ENCODE results near the gene CPNE1. TPM values are rescaled to one million over a fixed set of nuclear protein-coding genes. Genes with fewer than 3 reads are reported as not detected.
A peak's percentile ranks its signal among the peaks of the same experiment; 100 is the strongest.

The CPNE1 gene
- total RNA-seq, 5 donors from 2014 or later (not counting 1 experiment from before 2014, with no cell fraction given): 284 to 408 (median 324) TPM

- Mint-ChIP-seq H3K9me3 (no peaks in the 10 kb centered on the region), H3K36me3 (peaks cover 37% of the 10 kb centered on the region), H3K4me3 (peak within 1 kb of the TSS; percentile 87 to 100 (median 89)), H3K27me3 (no peaks in the 10 kb centered on the region), H3K27ac (peak within 1 kb of the TSS; percentile 89 to 93), H3K4me1 (peaks cover 47 to 60% (median 57%) of the 10 kb centered on the region in 3 donors)
- POLR2A ChIA-PET: interaction anchor here (0.5 to 2.0 kb wide), 8 partner anchors 10 to 958 kb away, joined by 4 to 10 read pairs (median 4); partner anchors contain the start of gene SPAG4 (in 1 of the 2)
- Histone ChIP-seq H3K9me3 (no peaks in the 10 kb centered on the region), H3K27me3 (replicated peaks in 1 of 2; ENCODE audit: control insufficient read depth in 2 of 2, extremely low read depth in 1 of 2, insufficient read depth in 2 of 2, low read length in 1 of 2) (no peaks in the 10 kb centered on the region), H3K36me3 (ENCODE audit: control insufficient read depth in 2 of 2, extremely low read depth in 1 of 2, insufficient read depth in 1 of 2, low read length in 1 of 2) (peaks cover 11 to 38% of the 10 kb centered on the region in 2 donors), H3K27ac (ENCODE audit: low read length) (peak within 1 kb of the TSS; percentile 87), H3K4me3 (ENCODE audit: control insufficient read depth in 1 of 2, extremely low read depth in 1 of 2, low read length in 1 of 2) (peak within 1 kb of the TSS; percentile 66 to 94), H3K4me1 (ENCODE audit: control insufficient read depth in 1 of 2, extremely low read depth in 1 of 2, insufficient read depth in 2 of 2, low read length in 2 of 2) (peaks cover 16 to 19% of the 10 kb centered on the region in 2 experiments)
- under 1% methylated on average over 77 of the region's 81 CpGs for WGBS (ENCODE audit: insufficient coverage)
- CTCF ChIA-PET: interaction anchor here in 1 of 2 donors (0.6 to 2.4 kb wide), 3 partner anchors 43 to 98 kb away, joined by 3 to 13 read pairs (median 3); partner anchors contain the start of gene RBM39
- peak; percentile 86 to 95 (median 92) for ATAC-seq (replicated peaks in 1 of 4)
- DNase-seq: peak; percentile 59 to 93 (median 85)
Measured at GRCh38 chr20:35699127-35699956, 34.6 kb upstream of the CPNE1 start, which contains the start of the genes NFS1 and ROMO1. TSS of gene NFS1 (minus strand) at chr20:35699352. CDS start at chr20:35699288, 64 bp downstream. TSS of gene ROMO1 (plus strand) at chr20:35699405. CDS start at chr20:35699633, 228 bp downstream.

GRCh38 chr20:35698298-35699126 lies 33.8 kb upstream of the CPNE1 start:
- no peaks in the 10 kb centered on the region for H3K9me3 ChIP-seq
- H3K4me3 ChIP-seq (ENCODE audit: control insufficient read depth in 1 of 2, extremely low read depth in 1 of 2, low read length in 1 of 2): peak overlapping the region; percentile 66 to 94
- 12% methylated on average over 35 of the region's 37 CpGs for WGBS (ENCODE audit: insufficient coverage)
- H3K36me3 ChIP-seq (ENCODE audit: control insufficient read depth in 2 of 2, extremely low read depth in 1 of 2, insufficient read depth in 1 of 2, low read length in 1 of 2): peaks cover 11 to 35% of the 10 kb centered on the region in 2 donors
- CTCF ChIA-PET: interaction anchor here in 1 of 2 donors (2.4 kb wide), 1 partner anchor 44 kb away, joined by 13 read pairs; the partner anchor contains the start of gene RBM39
- H3K4me1 ChIP-seq (ENCODE audit: control insufficient read depth in 1 of 2, extremely low read depth in 1 of 2, insufficient read depth in 2 of 2, low read length in 2 of 2): peaks cover 16 to 19% of the 10 kb centered on the region in 2 experiments
- no peaks in the 10 kb centered on the region for H3K27me3 ChIP-seq (replicated peaks in 1 of 2; ENCODE audit: control insufficient read depth in 2 of 2, extremely low read depth in 1 of 2, insufficient read depth in 2 of 2, low read length in 1 of 2)
- H3K27me3 Mint-ChIP-seq: no peaks in the 10 kb centered on the region
- peak overlapping the region; percentile 84 to 86 for H3K27ac Mint-ChIP-seq
- ATAC-seq (replicated peaks in 1 of 4) (peak; percentile 30 to 47 (median 36)), DNase-seq (peak in 1 of 35 experiments; percentile 6)
- POLR2A ChIA-PET: interaction anchor here (0.5 to 0.6 kb wide), 3 partner anchors 23 to 72 kb away, joined by 4 to 6 read pairs (median 4); no protein-coding TSS in a partner anchor
- peaks cover 28% of the 10 kb centered on the region for H3K36me3 Mint-ChIP-seq
- peaks cover 42 to 57% (median 48%) of the 10 kb centered on the region in 3 donors for H3K4me1 Mint-ChIP-seq
- no peaks in the 10 kb centered on the region for H3K9me3 Mint-ChIP-seq
- H3K4me3 Mint-ChIP-seq: peak overlapping the region; percentile 87 to 100 (median 89)
- peak overlapping the region; percentile 61 for H3K27ac ChIP-seq (ENCODE audit: low read length)

- 97% methylated on average over 6 of the region's 9 CpGs for WGBS (ENCODE audit: insufficient coverage)
- H3K27me3 ChIP-seq (replicated peaks in 1 of 2; ENCODE audit: control insufficient read depth in 2 of 2, extremely low read depth in 1 of 2, insufficient read depth in 2 of 2, low read length in 1 of 2): no peaks in the 10 kb centered on the region
- peak overlapping the region; percentile 87 to 100 (median 89) for H3K4me3 Mint-ChIP-seq
- DNase-seq: no peak
- no peaks in the 10 kb centered on the region for H3K27me3 Mint-ChIP-seq
- peaks cover 40 to 54% (median 47%) of the 10 kb centered on the region in 3 donors for H3K4me1 Mint-ChIP-seq
- POLR2A ChIA-PET: interaction anchor here (0.6 kb wide), 4 partner anchors 46 to 93 kb away, joined by 3 to 5 read pairs (median 4); no protein-coding TSS in a partner anchor
- CTCF ChIA-PET: interaction anchor here in 1 of 2 donors (0.8 kb wide), 1 partner anchor 187 kb away, joined by 4 read pairs; no protein-coding TSS in a partner anchor
- H3K36me3 Mint-ChIP-seq: peaks cover 24% of the 10 kb centered on the region
- peak overlapping the region; percentile 84 to 86 for H3K27ac Mint-ChIP-seq
- ATAC-seq (replicated peaks in 1 of 4): no peak
- no peaks in the 10 kb centered on the region for H3K9me3 ChIP-seq
- H3K36me3 ChIP-seq (ENCODE audit: control insufficient read depth in 2 of 2, extremely low read depth in 1 of 2, insufficient read depth in 1 of 2, low read length in 1 of 2): peaks cover 11 to 36% of the 10 kb centered on the region in 2 donors
- peak overlapping the region in 1 of 2 donors; percentile 94 for H3K4me3 ChIP-seq (ENCODE audit: control insufficient read depth in 1 of 2, extremely low read depth in 1 of 2, low read length in 1 of 2)
- peaks cover 16 to 19% of the 10 kb centered on the region in 2 experiments for H3K4me1 ChIP-seq (ENCODE audit: control insufficient read depth in 1 of 2, extremely low read depth in 1 of 2, insufficient read depth in 2 of 2, low read length in 2 of 2)
- no peaks in the 10 kb centered on the region for H3K9me3 Mint-ChIP-seq
- H3K27ac ChIP-seq (ENCODE audit: low read length): no peak overlapping the region
Measured at GRCh38 chr20:35697696-35698297, 33.1 kb upstream of the CPNE1 start.

GRCh38 chr20:35695978-35696377 lies 31.3 kb upstream of the CPNE1 start:
- no peak for ATAC-seq (replicated peaks in 1 of 4)
- Histone ChIP-seq H3K4me3 (ENCODE audit: control insufficient read depth in 1 of 2, extremely low read depth in 1 of 2, low read length in 1 of 2) (no peak overlapping the region), H3K4me1 (ENCODE audit: control insufficient read depth in 1 of 2, extremely low read depth in 1 of 2, insufficient read depth in 2 of 2, low read length in 2 of 2) (peaks cover 16 to 19% of the 10 kb centered on the region in 2 experiments), H3K27me3 (replicated peaks in 1 of 2; ENCODE audit: control insufficient read depth in 2 of 2, extremely low read depth in 1 of 2, insufficient read depth in 2 of 2, low read length in 1 of 2) (no peaks in the 10 kb centered on the region), H3K9me3 (no peaks in the 10 kb centered on the region), H3K36me3 (ENCODE audit: control insufficient read depth in 2 of 2, extremely low read depth in 1 of 2, insufficient read depth in 1 of 2, low read length in 1 of 2) (peaks cover 11 to 31% of the 10 kb centered on the region in 2 donors), H3K27ac (ENCODE audit: low read length) (no peak overlapping the region)
- no peak overlapping the region for H3K4me3 Mint-ChIP-seq
- no peaks in the 10 kb centered on the region for H3K27me3 Mint-ChIP-seq
- POLR2A ChIA-PET: interaction anchor here (0.7 kb wide), 2 partner anchors 59 to 240 kb away, joined by 3 read pairs; no protein-coding TSS in a partner anchor
- peaks cover 39 to 47% (median 41%) of the 10 kb centered on the region in 3 donors for H3K4me1 Mint-ChIP-seq
- no peaks in the 10 kb centered on the region for H3K9me3 Mint-ChIP-seq
- H3K36me3 Mint-ChIP-seq: peaks cover 18% of the 10 kb centered on the region
- H3K27ac Mint-ChIP-seq: no peak overlapping the region
- DNase-seq: no peak
- no CpG with 5 or more reads among the region's 4 CpGs for WGBS (ENCODE audit: insufficient coverage)
- CTCF ChIA-PET: interaction anchor here in 1 of 2 donors (0.7 kb wide), 1 partner anchor 33 kb away, joined by 3 read pairs; no protein-coding TSS in a partner anchor

GRCh38 chr20:35695245-35695749 lies 30.6 kb upstream of the CPNE1 start:
- peaks cover 32 to 41% (median 34%) of the 10 kb centered on the region in 3 donors for H3K4me1 Mint-ChIP-seq
- Histone ChIP-seq H3K4me3 (ENCODE audit: control insufficient read depth in 1 of 2, extremely low read depth in 1 of 2, low read length in 1 of 2) (no peak overlapping the region), H3K4me1 (ENCODE audit: control insufficient read depth in 1 of 2, extremely low read depth in 1 of 2, insufficient read depth in 2 of 2, low read length in 2 of 2) (peaks cover 16 to 19% of the 10 kb centered on the region in 2 experiments), H3K27ac (ENCODE audit: low read length) (no peak overlapping the region), H3K9me3 (no peaks in the 10 kb centered on the region), H3K27me3 (replicated peaks in 1 of 2; ENCODE audit: control insufficient read depth in 2 of 2, extremely low read depth in 1 of 2, insufficient read depth in 2 of 2, low read length in 1 of 2) (no peaks in the 10 kb centered on the region), H3K36me3 (ENCODE audit: control insufficient read depth in 2 of 2, extremely low read depth in 1 of 2, insufficient read depth in 1 of 2, low read length in 1 of 2) (peaks cover 8 to 37% of the 10 kb centered on the region in 2 donors)
- POLR2A ChIA-PET: interaction anchor here in 1 of 2 donors (0.7 kb wide), 1 partner anchor 59 kb away, joined by 3 read pairs; no protein-coding TSS in a partner anchor
- CTCF ChIA-PET: no interaction called here
- peaks cover 23% of the 10 kb centered on the region for H3K36me3 Mint-ChIP-seq
- H3K27me3 Mint-ChIP-seq: no peaks in the 10 kb centered on the region
- H3K4me3 Mint-ChIP-seq: no peak overlapping the region
- 60% methylated on average over 1 of the region's 2 CpGs for WGBS (ENCODE audit: insufficient coverage)
- DNase-seq (no peak), ATAC-seq (replicated peaks in 1 of 4) (no peak)
- no peaks in the 10 kb centered on the region for H3K9me3 Mint-ChIP-seq
- peak overlapping the region; percentile 14 to 20 for H3K27ac Mint-ChIP-seq

Data from T-cell (primary cell).